Left forelimb (tissue), 1 donor: Measurements from ENCODE around the gene RPRML.

Experiments used
- DNase-seq: peaks from one replicate; pipeline ENCODE4 v3.0.0-alpha.2; 2018; ENCODE audit warnings: low spot score

Gene RPRML

DNA sequence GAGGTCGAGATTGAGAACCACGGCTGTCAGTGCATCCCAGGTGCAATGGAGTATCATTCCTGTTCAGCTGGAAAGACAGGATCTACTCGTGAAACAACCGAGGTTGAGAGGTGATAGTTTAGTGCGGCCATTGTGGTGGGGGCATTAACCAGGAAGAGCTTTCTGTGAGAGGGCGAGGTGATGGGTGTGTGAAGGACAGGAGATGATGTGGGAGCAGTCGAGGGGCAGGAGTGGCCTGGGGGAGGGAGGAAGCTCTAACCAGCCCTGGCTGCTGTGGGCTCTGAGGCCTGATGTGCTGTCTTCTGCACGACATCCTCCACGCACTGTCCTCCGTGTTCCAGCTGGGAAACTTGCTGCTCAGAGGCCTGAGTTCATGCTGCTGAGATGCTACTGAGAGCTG lies 34.1 kb downstream of the RPRML start:
- DNase-seq, result no peak

DNA sequence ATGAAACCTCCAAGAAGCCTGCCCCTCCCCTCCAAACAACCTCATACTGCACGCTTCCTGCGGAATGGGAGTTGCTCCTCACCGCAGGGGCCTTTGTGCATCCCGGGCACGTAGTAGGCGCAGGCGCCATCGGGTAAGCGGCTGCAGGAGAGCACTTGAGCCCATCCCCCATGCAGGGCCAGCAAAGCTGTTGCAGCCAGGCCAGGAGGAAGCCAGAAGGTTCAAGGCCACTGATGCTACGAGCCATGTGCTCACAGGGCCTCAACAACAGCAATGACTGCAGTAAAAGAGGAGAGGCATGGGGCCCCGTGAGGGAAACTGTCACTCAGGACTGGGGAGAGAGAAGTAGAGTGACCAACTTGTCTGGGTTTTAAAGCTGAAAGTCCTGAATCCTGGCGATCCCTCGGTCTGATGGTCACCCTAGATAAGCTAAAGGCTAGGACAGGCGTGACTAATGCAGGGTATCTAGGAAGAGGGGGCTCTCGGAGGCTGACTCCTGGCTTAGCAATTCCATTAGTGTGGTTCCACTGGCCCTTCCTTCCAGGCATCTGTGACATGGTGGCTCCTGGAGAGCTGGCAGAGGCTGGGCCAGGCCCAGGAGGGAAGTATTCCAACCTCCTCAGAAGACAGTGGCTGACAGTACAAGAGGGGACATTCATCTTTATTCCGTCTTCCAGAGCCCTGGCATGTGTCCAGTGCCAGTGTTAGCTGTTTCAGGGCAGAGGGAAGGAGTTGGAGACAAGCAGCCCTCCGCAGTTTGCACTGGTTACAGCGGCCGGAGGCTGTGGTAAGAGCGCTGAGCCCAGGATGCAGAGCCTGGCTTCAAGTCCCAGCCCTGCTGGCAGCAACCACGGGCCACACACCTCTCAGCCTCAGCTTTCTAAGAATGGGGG lies 35.3 kb downstream of the RPRML start:
- no peak for DNase-seq

DNA sequence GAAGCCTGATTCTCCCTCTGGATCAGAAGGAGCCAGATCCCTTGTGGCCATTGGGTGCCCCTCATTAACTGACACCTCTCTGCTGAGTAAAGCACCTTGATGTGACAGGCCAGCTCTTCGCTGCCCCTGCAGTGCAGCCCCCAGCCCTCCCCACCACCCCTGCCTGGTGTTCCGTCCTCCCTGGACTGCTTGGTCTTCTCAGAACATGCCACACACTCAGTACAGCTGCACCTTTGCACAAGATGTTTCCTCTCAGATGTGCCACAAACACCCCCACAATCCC lies 35.9 kb downstream of the RPRML start:
- no peak for DNase-seq

DNA sequence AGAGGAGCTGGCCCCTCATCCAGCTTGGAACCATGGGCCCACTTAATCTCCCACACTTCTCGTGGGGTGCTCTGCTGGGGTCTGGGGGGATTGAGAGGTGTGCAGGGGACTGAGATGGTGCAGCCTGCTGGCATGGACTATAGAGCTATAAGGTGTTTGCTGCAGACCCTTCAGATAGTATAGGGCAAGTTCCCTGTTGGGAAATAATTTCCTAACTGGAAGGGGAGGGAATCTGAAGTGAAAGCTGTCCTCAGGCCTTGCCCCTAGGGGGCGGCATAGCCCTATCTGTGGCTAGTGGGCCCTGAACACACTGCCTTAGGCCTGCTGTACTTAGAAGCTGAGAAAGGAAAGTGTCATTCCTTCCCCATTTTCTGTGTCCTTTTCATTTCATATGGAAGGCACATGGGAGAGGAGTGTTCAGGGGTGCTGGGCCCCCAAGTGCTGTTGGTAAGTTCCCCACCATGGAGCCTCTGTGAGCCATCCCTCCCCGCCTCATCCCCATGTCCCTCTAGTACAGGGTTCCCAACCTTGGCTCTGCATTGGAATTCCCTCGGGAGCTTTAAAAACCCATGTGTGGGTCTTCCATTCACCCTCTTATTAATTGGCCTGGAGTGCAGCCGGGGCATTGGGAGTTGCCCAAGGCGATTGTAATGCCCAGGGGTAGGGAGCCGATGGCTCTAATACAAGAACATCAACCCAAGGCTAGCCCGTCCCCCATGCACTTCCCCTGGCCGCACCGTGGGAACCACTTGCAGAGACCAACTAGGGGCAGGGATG lies 36.4 kb downstream of the RPRML start:
- DNase-seq, result no peak

DNA sequence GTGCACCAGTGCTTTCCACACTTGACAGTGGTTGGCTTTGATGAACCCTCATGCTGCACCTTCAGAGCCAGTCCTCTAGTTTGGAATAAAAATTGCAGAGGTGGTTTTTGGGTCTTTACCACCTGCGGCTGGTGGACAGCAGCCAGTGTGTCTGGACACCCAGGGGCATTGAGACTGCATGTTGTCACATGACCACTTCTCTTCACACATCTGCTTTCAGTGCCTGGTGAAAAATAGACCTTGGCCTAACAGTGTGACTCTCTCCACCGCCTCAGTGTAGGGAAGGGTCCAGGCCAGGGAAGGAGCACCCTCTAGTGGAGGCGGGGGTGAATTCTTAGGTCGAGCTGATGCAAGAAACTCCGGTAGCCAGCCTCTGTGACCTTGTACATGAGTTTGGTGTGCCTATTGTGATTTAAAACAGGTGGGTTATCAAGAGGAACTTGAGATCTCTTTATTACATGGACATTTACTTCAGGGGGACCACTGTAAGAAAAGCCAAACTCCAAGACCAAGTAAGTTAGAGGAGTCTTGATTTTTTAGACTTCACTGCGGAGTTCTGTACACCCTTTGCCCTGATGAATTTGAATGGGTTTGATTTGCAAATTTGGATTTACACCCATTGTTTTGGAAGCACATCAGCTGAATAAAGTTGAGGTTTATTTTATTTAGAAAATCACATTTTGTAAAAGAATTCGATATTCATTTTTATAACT lies 38.2 kb downstream of the RPRML start:
- peak; percentile 84 for DNase-seq

DNA sequence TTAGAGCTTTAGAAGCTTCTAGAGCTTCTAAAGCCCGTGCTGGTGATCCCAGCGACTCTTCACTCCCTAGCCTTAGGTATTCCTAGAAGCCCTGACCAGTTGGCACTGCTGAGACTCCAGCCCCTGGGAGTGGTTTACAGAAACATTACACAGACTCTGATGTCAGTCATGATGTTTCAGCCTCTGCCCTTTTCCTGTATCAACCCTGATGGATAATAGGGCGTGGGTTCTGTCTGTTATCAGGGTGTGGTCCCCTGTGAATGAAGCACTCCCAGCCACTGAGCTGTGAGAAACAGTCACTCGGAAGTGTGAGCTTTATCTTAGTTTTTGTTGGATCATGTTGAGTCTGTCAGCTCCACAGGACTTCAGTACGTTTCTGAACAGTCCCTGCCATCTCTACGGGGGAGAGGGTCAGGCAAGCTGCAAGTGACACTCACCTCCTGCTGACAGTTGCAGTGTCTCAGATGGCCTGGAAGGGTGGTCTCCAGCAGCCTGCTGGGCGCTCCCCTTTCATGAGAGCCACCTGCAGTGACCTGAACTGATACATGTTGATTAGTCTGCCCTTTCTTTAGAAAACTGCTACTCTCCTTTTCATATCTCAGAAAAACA lies 43.3 kb downstream of the RPRML start:
- DNase-seq, result no peak

DNA sequence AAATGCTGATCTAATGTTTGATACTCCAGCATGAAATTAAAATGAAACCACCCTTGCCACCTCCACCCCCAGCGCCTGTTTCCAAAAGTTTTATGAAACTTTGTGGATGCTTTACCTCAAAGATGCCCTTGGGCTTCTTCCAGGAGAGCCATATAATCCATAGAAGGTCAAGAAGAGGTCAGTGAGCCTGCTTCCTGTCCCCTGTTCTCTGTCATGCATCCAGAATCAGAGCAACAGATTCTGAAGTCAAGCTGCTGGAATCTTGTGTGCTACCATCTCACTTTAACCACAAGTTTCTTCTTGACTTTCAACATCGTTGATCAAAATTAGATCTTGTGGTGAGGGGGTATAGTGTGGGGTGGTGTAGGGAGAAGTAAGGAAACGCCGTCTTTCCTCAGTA lies 47.5 kb downstream of the RPRML start:
- no peak for DNase-seq

DNA sequence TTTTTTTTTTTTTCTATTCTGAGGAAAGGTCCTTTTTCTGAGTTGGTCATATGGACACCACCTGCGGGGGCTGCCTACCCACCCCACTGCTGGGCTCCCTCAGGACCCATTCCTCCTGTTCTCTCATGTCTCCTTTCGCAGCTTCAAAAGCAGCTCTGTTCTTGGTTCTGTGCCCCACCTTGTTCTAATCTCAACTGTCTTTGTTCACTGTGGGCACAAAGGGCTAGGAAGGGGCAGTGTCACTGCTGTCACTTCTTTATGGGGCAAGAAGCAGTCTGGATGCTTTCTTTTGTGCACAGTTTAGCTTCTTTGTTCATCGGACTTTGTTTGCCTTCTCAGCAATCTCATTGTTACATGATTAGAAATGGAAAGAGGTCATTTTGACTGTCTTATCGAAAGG lies 49.0 kb downstream of the RPRML start:
- DNase-seq, result no peak

DNA sequence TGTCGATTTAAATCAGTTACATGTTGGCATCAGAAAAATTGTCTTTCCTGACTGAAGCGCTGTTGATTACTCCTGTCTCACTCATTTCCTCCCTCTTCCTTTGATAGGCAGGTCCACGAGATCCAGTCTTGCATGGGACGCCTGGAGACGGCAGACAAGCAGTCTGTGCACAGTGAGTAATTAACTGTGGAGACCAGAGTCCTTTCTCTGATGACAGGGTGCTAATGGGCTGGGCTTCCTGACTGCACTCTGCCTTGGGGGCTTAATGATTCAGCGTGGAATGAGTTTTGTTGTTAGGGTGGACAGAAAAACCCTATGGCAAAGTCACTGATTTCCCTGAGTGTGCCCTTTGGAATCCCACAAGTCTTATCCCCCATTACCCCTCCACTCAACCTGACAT lies 49.6 kb downstream of the RPRML start:
- no peak for DNase-seq

DNA sequence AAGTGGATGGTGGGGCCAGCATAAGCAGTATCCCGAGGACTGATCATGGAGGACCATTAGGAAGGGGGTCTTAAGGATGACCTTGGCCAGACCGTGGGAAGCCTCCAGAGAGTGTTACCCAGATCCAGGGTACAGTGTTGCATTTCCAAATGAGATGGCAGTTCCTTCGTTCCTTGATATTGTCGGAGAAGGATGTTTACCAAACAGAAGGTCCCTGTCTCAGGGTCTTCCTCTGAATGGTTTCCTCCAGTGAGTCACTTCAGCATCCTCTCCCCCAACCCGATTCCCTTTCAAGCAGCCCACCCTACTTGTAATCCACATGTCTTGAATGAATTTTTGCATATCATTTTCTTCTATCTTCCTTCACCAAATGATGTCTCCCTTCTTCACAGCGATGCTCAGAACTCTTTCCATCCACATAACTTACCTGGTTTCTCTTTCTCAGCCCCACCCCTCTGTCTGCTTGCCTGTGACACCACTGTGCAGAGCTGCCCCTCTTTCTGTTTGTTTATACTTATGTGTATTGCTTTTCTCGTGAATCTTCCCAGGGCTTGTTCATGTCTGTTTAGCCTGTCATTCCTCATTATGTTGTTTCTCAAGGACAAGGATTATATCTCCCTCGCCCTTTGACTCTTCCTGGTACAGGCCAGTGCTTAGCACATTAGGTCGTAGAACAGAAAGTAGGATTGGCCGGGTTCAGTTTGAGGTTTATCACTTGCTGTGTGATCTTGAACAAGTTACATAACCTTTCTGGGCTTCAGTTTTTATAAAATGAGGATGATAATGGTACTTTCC lies 50.4 kb downstream of the RPRML start:
- no peak for DNase-seq
